ENCODE data around the gene KLHL1. TPM values are rescaled to one million over a fixed set of nuclear protein-coding genes. Genes with fewer than 3 reads are reported as not detected.
"Not testable (repeated sequence)": the region's sequence is repeated elsewhere in the genome, so short reads cannot be mapped to it uniquely, and the experiment has no call there.

KLHL1 gene
- not detected for total RNA-seq
- polyA plus RNA-seq: not detected
- long read RNA-seq, donor 1: 0 reads
- long read RNA-seq, donor 2: 0 reads
- long read RNA-seq, donor 3: 0 reads
- long read RNA-seq, donor 4: 0 reads

GRCh38 chr13:70108356-70109105, at the start of gene KLHL1:
TSS of gene KLHL1 (minus strand) at chr13:70108452. CDS start at chr13:70107699, 753 bp downstream.
- no peak within 1 kb of the TSS for H3K4me3 ChIP-seq (ENCODE audit: low read length)
- ATAC-seq: no peak
- 57% methylated on average over 18 of the region's 18 CpGs for WGBS

GRCh38 chr13:70142658-70143057, 34.4 kb upstream of the KLHL1 start:
- H3K4me1 ChIP-seq (ENCODE audit: control insufficient read depth, insufficient read depth, low read length); H3K9me3 ChIP-seq (ENCODE audit: control insufficient read depth, low read length); H3K27me3 ChIP-seq (ENCODE audit: control insufficient read depth, insufficient read depth); H3K27ac ChIP-seq (ENCODE audit: low read length); intact Hi-C loops (cut with DNase I); DNase-seq; H3K4me3 ChIP-seq (ENCODE audit: low read length); ATAC-seq: not testable (repeated sequence)
- WGBS: 91% methylated on average over 12 of the region's 12 CpGs

More at GRCh38 chr13:70108356-70109105, at the start of gene KLHL1:
- H3K9me3 ChIP-seq (ENCODE audit: control insufficient read depth, low read length): no peaks in the 10 kb centered on the region
- intact Hi-C loops (cut with DNase I): no loop called here
- no peak within 1 kb of the TSS for H3K27ac ChIP-seq (ENCODE audit: low read length)
- H3K4me1 ChIP-seq (ENCODE audit: control insufficient read depth, insufficient read depth, low read length): no peaks in the 10 kb centered on the region
- DNase-seq: no peak
- H3K27me3 ChIP-seq (ENCODE audit: control insufficient read depth, insufficient read depth): no peaks in the 10 kb centered on the region

GRCh38 chr13:70128098-70128497, 19.8 kb upstream of the KLHL1 start:
- WGBS: 78% methylated on average over 2 of the region's 2 CpGs
- Histone ChIP-seq H3K4me1 (ENCODE audit: control insufficient read depth, insufficient read depth, low read length) (no peaks in the 10 kb centered on the region), H3K27me3 (ENCODE audit: control insufficient read depth, insufficient read depth) (no peaks in the 10 kb centered on the region), H3K9me3 (ENCODE audit: control insufficient read depth, low read length) (no peaks in the 10 kb centered on the region), H3K4me3 (ENCODE audit: low read length) (no peak overlapping the region), H3K27ac (ENCODE audit: low read length) (no peak overlapping the region)
- ATAC-seq: no peak
- intact Hi-C loops (cut with DNase I): no loop called here
- no peak for DNase-seq

- ATAC-seq (no peak), DNase-seq (no peak)
- intact Hi-C loops (cut with DNase I): no loop called here
- no peaks in the 10 kb centered on the region for H3K4me1 ChIP-seq (ENCODE audit: control insufficient read depth, insufficient read depth, low read length)
- H3K27me3 ChIP-seq (ENCODE audit: control insufficient read depth, insufficient read depth): no peaks in the 10 kb centered on the region
- H3K9me3 ChIP-seq (ENCODE audit: control insufficient read depth, low read length): no peaks in the 10 kb centered on the region
- no peak overlapping the region for H3K4me3 ChIP-seq (ENCODE audit: low read length)
- no peak overlapping the region for H3K27ac ChIP-seq (ENCODE audit: low read length)
- WGBS: 62% methylated on average over 5 of the region's 5 CpGs
Observed at GRCh38 chr13:70125693-70126092, 17.4 kb upstream of the KLHL1 start.

GRCh38 chr13:70117338-70117905, 9.2 kb upstream of the KLHL1 start:
- Histone ChIP-seq H3K4me3 (ENCODE audit: low read length) (no peak overlapping the region), H3K9me3 (ENCODE audit: control insufficient read depth, low read length) (no peaks in the 10 kb centered on the region), H3K27me3 (ENCODE audit: control insufficient read depth, insufficient read depth) (no peaks in the 10 kb centered on the region), H3K27ac (ENCODE audit: low read length) (no peak overlapping the region), H3K4me1 (ENCODE audit: control insufficient read depth, insufficient read depth, low read length) (no peaks in the 10 kb centered on the region)
- DNase-seq (no peak), ATAC-seq (no peak)
- WGBS: 57% methylated on average over 2 of the region's 2 CpGs
- intact Hi-C loops (cut with DNase I): no loop called here

DNA sequence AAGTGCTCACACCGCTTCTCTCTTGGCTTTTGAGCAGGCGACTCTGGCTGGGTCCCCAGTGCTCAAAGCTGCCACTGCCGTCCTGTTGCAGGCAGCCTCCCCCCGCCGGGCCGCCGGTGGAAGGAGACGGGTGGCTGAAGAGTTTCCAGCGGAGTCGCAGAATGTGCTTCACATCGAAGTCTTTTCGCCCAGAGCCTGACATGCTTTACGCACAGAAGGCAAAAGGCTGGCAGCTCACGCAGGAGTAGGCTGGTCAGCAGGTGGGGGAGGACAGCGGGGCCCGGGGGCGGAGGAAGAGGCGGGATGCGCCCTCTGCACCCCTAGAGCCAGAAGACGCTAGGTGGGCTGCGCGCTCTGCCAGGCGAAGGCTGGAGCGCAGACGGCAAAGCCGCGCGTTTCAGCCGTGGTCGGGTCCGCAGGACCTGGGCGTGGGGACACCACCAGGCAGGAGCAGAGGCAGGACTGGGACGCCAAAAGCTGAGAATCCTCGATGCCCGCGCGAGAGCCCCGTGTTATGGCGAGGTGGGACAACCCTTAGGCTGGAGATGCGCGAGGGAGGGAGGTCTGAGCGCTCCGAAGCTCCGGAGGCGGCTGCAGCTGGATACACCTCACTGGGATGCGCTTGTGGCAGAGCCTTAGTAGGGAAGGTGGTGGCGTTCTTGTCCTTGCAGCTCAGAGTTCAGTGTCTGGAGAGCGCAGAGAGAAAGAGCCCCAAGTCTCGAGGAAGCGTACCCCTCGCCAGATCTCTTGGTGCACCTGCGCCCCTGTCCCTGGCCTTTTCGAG, 562 bp downstream of the KLHL1 start, which contains the start of gene ATXN8OS:
ATXN8OS (plus strand) TSS at position 329 of the 784 bp plus-strand sequence.
- Histone ChIP-seq H3K27ac (ENCODE audit: low read length) (no peak within 1 kb of the TSS), H3K4me1 (ENCODE audit: control insufficient read depth, insufficient read depth, low read length) (no peaks in the 10 kb centered on the region), H3K27me3 (ENCODE audit: control insufficient read depth, insufficient read depth) (no peaks in the 10 kb centered on the region), H3K4me3 (ENCODE audit: low read length) (no peak within 1 kb of the TSS), H3K9me3 (ENCODE audit: control insufficient read depth, low read length) (no peaks in the 10 kb centered on the region)
- no peak for ATAC-seq
- intact Hi-C loops (cut with DNase I): no loop called here
- WGBS: 3% methylated on average over 53 of the region's 53 CpGs
- peak in 1 of 3 donors; percentile 31 for DNase-seq

DNA sequence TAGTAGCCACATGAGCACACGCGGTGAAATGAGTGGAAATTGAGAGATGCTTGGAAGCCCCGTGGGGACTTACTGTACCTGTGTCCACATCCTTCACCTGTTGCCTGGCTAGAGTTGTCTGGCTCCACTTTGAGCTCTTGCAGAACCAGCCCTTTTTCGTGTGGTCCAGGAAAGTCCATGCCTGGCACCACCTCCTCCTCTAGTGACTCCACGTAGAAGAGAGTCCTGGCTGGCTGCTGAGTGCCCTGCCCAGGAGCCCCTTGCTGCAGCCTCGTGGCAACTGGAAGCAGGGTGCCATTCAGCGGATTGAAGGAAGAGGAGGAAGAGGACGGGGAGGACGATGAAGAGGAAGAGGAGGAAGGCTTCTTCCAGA, 1.1 kb downstream of the KLHL1 start:
- no peak overlapping the region for H3K27ac ChIP-seq (ENCODE audit: low read length)
- H3K4me1 ChIP-seq (ENCODE audit: control insufficient read depth, insufficient read depth, low read length): no peaks in the 10 kb centered on the region
- WGBS: 30% methylated on average over 9 of the region's 9 CpGs
- H3K27me3 ChIP-seq (ENCODE audit: control insufficient read depth, insufficient read depth): no peaks in the 10 kb centered on the region
- H3K4me3 ChIP-seq (ENCODE audit: low read length): no peak overlapping the region
- H3K9me3 ChIP-seq (ENCODE audit: control insufficient read depth, low read length): no peaks in the 10 kb centered on the region
- ATAC-seq: no peak
- intact Hi-C loops (cut with DNase I): no loop called here
- no peak for DNase-seq

DNA sequence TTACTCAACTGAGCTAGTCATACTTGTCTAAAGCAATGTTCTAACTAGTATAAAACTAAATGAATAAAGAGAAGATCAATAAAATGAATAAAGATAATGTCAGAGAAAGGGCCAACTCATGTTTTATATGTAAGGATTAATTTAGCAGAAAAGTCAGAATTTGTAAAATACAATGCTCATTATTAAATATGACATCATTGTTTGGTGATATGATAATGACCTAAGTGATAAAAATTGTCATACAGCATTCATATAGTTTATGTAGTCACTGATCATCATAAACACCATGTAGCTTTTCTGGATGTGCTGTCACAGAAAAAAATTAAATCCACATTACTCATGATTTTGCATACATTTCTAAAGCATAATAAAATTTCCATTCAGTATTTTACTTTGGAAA, 3.8 kb downstream of the KLHL1 start:
- H3K4me1 ChIP-seq (ENCODE audit: control insufficient read depth, insufficient read depth, low read length): no peaks in the 10 kb centered on the region
- intact Hi-C loops (cut with DNase I): no loop called here
- no peak overlapping the region for H3K27ac ChIP-seq (ENCODE audit: low read length)
- no peaks in the 10 kb centered on the region for H3K27me3 ChIP-seq (ENCODE audit: control insufficient read depth, insufficient read depth)
- no peaks in the 10 kb centered on the region for H3K9me3 ChIP-seq (ENCODE audit: control insufficient read depth, low read length)
- no peak overlapping the region for H3K4me3 ChIP-seq (ENCODE audit: low read length)
- ATAC-seq: no peak
- DNase-seq: no peak

- Histone ChIP-seq H3K27ac (ENCODE audit: low read length) (no peak overlapping the region), H3K4me3 (ENCODE audit: low read length) (no peak overlapping the region), H3K9me3 (ENCODE audit: control insufficient read depth, low read length) (no peaks in the 10 kb centered on the region), H3K27me3 (ENCODE audit: control insufficient read depth, insufficient read depth) (no peaks in the 10 kb centered on the region), H3K4me1 (ENCODE audit: control insufficient read depth, insufficient read depth, low read length) (no peaks in the 10 kb centered on the region)
- no peak for DNase-seq
- intact Hi-C loops (cut with DNase I): no loop called here
- no peak for ATAC-seq
- WGBS: 44% methylated on average over 1 of the region's 1 CpG
Observed at GRCh38 chr13:70098669-70099068, 9.6 kb downstream of the KLHL1 start.

DNA sequence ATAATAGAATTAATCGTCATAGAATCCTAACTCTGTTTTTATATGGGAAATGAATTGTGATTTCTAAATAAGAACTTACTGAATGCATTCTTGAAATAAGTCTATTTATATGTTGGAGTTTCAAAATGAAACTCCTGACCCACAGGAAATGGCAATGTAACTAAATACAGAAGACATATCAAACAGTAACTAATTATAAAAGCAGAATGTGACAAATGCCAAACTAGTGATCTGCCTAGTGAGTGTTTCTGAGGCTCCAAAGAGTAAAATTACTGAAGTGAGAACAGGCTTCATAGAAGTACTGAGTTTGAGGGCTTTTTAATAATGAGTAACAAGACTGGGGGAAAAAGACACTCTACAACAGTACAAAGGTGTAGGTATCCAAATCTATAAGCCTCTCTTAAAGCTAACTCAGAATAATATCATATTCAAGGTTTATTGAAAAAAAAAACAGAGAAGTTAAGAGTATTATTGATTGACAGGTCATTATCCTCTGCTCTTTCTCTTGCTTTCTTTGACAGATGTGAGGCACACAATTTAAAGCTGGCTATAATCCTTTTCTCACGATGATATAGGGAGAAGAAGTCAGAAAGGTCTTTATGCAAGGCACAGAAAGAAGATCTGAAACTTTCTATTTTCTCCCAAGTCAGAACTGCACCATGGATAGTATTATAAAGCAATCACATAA, 18.1 kb downstream of the KLHL1 start:
- intact Hi-C loops (cut with DNase I): no loop called here
- 54% methylated on average over 2 of the region's 2 CpGs for WGBS
- Histone ChIP-seq H3K9me3 (ENCODE audit: control insufficient read depth, low read length) (no peaks in the 10 kb centered on the region), H3K4me3 (ENCODE audit: low read length) (no peak overlapping the region), H3K27me3 (ENCODE audit: control insufficient read depth, insufficient read depth) (no peaks in the 10 kb centered on the region), H3K27ac (ENCODE audit: low read length) (no peak overlapping the region), H3K4me1 (ENCODE audit: control insufficient read depth, insufficient read depth, low read length) (no peaks in the 10 kb centered on the region)
- no peak for DNase-seq
- no peak for ATAC-seq
